Left ventricle myocardium inferior (tissue), 1 donor: ENCODE results near the gene HECW1. TPM values are rescaled to one million over a fixed set of nuclear protein-coding genes. Genes with fewer than 3 reads are reported as not detected.
A peak's percentile ranks its signal among the peaks of the same experiment; 100 is the strongest.

Source experiments
- DNase-seq: peaks from one replicate; pipeline ENCODE4 v3.0.0-alpha.2; 2020
- H3K27ac ChIP-seq: fragments of 200-600 bp; replicated peaks from 2 replicates; pipeline ENCODE4 v1.8.0; 2021
- H3K27me3 ChIP-seq: fragments of 200-600 bp; 2 replicates; pipeline ENCODE4 v1.8.0; 2021; ENCODE audit warnings: low read depth
- H3K36me3 ChIP-seq: fragments of 200-600 bp; 2 replicates; pipeline ENCODE4 v1.8.0; 2021
- H3K4me1 ChIP-seq: fragments of 200-600 bp; 2 replicates; pipeline ENCODE4 v1.8.0; 2021
- H3K4me3 ChIP-seq: fragments of 200-600 bp; 2 replicates; pipeline ENCODE4 v1.8.0; 2021; ENCODE audit warnings: mild to moderate bottlenecking, moderate library complexity
- H3K9me3 ChIP-seq: fragments of 200-600 bp; replicated peaks from 2 replicates; pipeline ENCODE4 v1.8.0; 2021
- intact Hi-C: fragments of 100-400 bp; cut with micrococcal nuclease; formaldehyde crosslinking; loops from one replicate; pipeline ENCODE4 v1.11.0; 2022
- total RNA-seq: library from RNA; stranded (reverse); fragmentation: NEBNext Ultra II Directional; extraction: Animal tissue kit (Norgen Biotek cat#: 25700); gene quantifications from one replicate; pipeline ENCODE4 v1.2.1, GENCODE V29; 2021
- TF ChIP-seq, protein P1 (sequence below): fragments of 200-600 bp; IDR thresholded peaks from 2 replicates; pipeline ENCODE4 v1.8.0; 2021; ENCODE audit warnings: antibody characterized with exemption, mild to moderate bottlenecking, borderline replicate concordance
- donor health status: DM: no; HTN: yes; CAD: no; lungs with severe emphysema.

HECW1 gene
- total RNA-seq, 1 donor from 2014 or later: not detected

DNA sequence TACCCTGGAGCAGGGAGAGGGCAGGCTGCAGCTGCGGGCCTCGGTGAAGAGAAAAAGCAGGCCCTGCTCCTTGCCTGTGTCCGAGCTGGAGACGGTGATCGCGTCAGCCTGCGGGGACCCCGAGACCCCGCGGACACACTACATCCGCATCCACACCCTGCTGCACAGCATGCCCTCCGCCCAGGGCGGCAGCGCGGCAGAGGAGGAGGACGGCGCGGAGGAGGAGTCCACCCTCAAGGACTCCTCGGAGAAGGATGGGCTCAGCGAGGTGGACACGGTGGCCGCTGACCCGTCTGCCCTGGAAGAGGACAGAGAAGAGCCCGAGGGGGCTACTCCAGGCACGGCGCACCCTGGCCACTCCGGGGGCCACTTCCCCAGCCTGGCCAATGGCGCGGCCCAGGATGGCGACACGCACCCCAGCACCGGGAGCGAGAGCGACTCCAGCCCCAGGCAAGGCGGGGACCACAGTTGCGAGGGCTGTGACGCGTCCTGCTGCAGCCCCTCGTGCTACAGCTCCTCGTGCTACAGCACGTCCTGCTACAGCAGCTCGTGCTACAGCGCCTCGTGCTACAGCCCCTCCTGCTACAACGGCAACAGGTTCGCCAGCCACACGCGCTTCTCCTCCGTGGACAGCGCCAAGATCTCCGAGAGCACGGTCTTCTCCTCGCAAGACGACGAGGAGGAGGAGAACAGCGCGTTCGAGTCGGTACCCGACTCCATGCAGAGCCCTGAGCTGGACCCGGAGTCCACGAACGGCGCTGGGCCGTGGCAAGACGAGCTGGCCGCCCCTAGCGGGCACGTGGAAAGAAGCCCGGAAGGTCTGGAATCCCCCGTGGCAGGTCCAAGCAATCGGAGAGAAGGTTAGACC lies 332.5 kb downstream of the HECW1 start:
- Histone ChIP-seq H3K27ac (no peak overlapping the region), H3K36me3 (no peaks in the 10 kb centered on the region), H3K4me3 (no peak overlapping the region), H3K4me1 (no peaks in the 10 kb centered on the region), H3K9me3 (no peaks in the 10 kb centered on the region), H3K27me3 (peaks cover 16% of the 10 kb centered on the region)
- DNase-seq: no peak
- intact Hi-C loops: no loop called here
- TF ChIP-seq, protein P1, sequence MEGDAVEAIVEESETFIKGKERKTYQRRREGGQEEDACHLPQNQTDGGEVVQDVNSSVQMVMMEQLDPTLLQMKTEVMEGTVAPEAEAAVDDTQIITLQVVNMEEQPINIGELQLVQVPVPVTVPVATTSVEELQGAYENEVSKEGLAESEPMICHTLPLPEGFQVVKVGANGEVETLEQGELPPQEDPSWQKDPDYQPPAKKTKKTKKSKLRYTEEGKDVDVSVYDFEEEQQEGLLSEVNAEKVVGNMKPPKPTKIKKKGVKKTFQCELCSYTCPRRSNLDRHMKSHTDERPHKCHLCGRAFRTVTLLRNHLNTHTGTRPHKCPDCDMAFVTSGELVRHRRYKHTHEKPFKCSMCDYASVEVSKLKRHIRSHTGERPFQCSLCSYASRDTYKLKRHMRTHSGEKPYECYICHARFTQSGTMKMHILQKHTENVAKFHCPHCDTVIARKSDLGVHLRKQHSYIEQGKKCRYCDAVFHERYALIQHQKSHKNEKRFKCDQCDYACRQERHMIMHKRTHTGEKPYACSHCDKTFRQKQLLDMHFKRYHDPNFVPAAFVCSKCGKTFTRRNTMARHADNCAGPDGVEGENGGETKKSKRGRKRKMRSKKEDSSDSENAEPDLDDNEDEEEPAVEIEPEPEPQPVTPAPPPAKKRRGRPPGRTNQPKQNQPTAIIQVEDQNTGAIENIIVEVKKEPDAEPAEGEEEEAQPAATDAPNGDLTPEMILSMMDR: no peak

DNA sequence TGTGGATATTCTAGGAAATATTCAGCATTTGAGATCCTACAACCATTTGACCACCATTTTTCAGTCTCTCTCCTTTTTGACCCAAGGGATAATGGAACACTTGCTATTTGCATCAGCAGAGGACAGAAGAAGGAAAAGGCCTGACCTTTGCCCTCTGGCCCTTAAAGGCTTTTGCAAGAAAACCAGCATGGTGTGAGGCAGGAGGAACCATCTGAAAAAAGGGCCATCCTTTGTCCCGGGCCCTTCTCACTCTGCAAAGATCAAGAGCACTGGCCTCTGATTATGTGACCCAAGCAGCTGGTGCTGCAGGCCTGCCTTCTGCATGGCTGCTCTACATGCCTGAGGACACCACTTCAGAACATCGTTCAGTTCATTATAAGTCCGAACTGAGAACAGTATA lies 337.1 kb downstream of the HECW1 start:
- H3K36me3 ChIP-seq: no peaks in the 10 kb centered on the region
- peaks cover 9% of the 10 kb centered on the region for H3K27me3 ChIP-seq
- no peaks in the 10 kb centered on the region for H3K4me1 ChIP-seq
- TF ChIP-seq, protein P1: no peak
- no peak for DNase-seq
- H3K9me3 ChIP-seq: no peaks in the 10 kb centered on the region
- no peak overlapping the region for H3K27ac ChIP-seq
- intact Hi-C loops: no loop called here
- no peak overlapping the region for H3K4me3 ChIP-seq

DNA sequence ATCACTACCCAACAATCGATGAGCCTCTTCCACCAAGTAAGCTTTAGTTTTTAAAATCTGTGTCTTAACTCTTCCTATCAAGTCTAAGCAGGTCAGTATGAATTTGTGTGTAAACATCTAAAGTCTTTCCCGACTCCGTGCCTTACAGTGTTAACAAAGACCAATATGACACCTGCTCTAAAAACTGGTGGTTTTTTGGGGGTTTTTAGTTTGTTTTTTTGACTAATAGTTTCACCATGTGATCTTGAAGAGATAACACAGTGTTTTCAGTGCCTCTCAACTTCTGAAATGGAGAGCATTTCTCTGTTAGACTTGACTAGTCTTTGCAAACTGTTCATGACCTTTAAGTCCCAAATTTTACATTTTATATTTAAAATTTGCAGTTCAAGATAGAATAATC lies 338.4 kb downstream of the HECW1 start:
- Histone ChIP-seq H3K36me3 (no peaks in the 10 kb centered on the region), H3K4me3 (no peak overlapping the region), H3K4me1 (no peaks in the 10 kb centered on the region), H3K9me3 (no peaks in the 10 kb centered on the region), H3K27me3 (no peaks in the 10 kb centered on the region), H3K27ac (no peak overlapping the region)
- TF ChIP-seq, protein P1: no peak
- DNase-seq: no peak
- intact Hi-C loops: no loop called here

DNA sequence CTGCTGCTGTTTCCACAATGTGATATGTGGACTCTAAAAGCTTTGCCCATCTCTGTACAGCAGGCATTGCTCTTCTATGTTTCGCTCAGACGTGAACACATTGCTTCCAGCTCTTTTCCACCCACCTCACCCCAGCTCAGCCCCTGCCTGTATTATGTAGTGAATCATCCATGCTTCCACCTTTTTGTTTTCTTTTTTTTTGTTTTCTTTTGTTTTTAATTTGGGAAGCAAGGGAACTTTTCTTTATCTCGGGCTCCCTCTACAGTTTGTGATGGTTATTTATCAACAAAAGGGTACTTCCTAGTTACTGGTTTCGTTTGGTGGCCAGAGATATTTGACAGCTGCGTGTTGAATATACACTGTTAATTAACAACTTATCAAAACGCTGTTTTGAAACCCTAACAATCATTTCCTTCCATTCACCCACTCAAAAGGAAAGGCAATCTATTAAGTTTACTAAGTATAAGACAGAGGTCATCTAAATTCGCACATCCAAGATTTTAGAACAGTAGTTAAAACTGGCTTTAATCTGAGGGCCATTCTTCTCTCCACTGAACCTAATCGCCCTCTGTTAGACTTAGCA lies 342.6 kb downstream of the HECW1 start:
- Histone ChIP-seq H3K36me3 (no peaks in the 10 kb centered on the region), H3K4me3 (no peak overlapping the region), H3K4me1 (no peaks in the 10 kb centered on the region), H3K27ac (no peak overlapping the region), H3K27me3 (no peaks in the 10 kb centered on the region), H3K9me3 (no peaks in the 10 kb centered on the region)
- TF ChIP-seq, protein P1: peak; percentile 51
- DNase-seq: no peak
- intact Hi-C loops: no loop called here

DNA sequence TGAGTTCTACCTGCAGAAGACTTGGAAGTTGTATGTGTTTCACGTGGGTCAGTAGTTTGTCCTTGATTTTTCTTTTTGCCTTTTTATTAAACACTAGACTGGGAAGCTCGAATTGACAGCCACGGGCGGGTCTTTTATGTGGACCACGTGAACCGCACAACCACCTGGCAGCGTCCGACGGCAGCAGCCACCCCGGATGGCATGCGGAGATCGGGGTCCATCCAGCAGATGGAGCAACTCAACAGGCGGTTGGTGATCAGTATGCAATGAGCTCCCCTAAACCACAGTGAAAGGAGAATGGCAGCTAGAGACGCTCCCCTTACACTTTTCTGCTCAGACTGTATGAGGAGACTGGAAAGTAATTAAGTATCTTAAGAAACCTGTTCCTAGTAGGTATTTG lies 343.8 kb downstream of the HECW1 start:
- no peak for DNase-seq
- TF ChIP-seq, protein P1: peak; percentile 29
- Histone ChIP-seq H3K9me3 (no peaks in the 10 kb centered on the region), H3K27me3 (no peaks in the 10 kb centered on the region), H3K36me3 (no peaks in the 10 kb centered on the region), H3K27ac (no peak overlapping the region), H3K4me3 (no peak overlapping the region), H3K4me1 (peaks cover 4% of the 10 kb centered on the region)
- intact Hi-C loops: no loop called here
